ENCODE results near the gene CD79A. TPM values are rescaled to one million over a fixed set of nuclear protein-coding genes. Genes with fewer than 3 reads are reported as not detected.

Gene CD79A
- 0.84 TPM for polyA plus RNA-seq (2012; ENCODE audit: insufficient read length, low read depth)

GRCh38 chr19:41876847-41877832, at the start of gene CD79A:
Gene CD79A (plus strand): TSS chr19:41877279. CDS start chr19:41877305, 26 bp downstream.
- TF ChIP-seq POLR2AphosphoS5 (IDR thresholded peaks at IDR 0.05; ENCODE audit: low read depth, low read length) (no peak), REST (IDR thresholded peaks at IDR 0.05; ENCODE audit: insufficient read depth in 1 of 2, low read depth in 2 of 2, low read length in 2 of 2) (no peak), FOXP2 (optimal IDR thresholded peaks at IDR 0.05; ENCODE audit: borderline replicate concordance, extremely low read depth, extremely low read length, insufficient read depth) (no peak), SIN3A (IDR thresholded peaks at IDR 0.05; ENCODE audit: borderline replicate concordance, insufficient read depth, low read length) (no peak), TAF1 (IDR thresholded peaks at IDR 0.05; ENCODE audit: borderline replicate concordance, insufficient read depth, low read length) (no peak)

GRCh38 chr19:41837981-41838708, 38.9 kb upstream of the CD79A start:
- TF ChIP-seq FOXP2 (optimal IDR thresholded peaks at IDR 0.05; ENCODE audit: borderline replicate concordance, extremely low read depth, extremely low read length, insufficient read depth) (no peak), REST (IDR thresholded peaks at IDR 0.05; ENCODE audit: insufficient read depth in 1 of 2, low read depth in 2 of 2, low read length in 2 of 2) (no peak), POLR2AphosphoS5 (IDR thresholded peaks at IDR 0.05; ENCODE audit: low read depth, low read length) (no peak), TAF1 (IDR thresholded peaks at IDR 0.05; ENCODE audit: borderline replicate concordance, insufficient read depth, low read length) (no peak), SIN3A (IDR thresholded peaks at IDR 0.05; ENCODE audit: borderline replicate concordance, insufficient read depth, low read length) (no peak)

- TF ChIP-seq SIN3A (IDR thresholded peaks at IDR 0.05; ENCODE audit: borderline replicate concordance, insufficient read depth, low read length), result no peak
- no peak for TF ChIP-seq POLR2AphosphoS5 (IDR thresholded peaks at IDR 0.05; ENCODE audit: low read depth, low read length)
- TF ChIP-seq TAF1 (IDR thresholded peaks at IDR 0.05; ENCODE audit: borderline replicate concordance, insufficient read depth, low read length), result no peak
- TF ChIP-seq REST (IDR thresholded peaks at IDR 0.05; ENCODE audit: insufficient read depth in 1 of 2, low read depth in 2 of 2, low read length in 2 of 2), result no peak
- no peak for TF ChIP-seq FOXP2 (optimal IDR thresholded peaks at IDR 0.05; ENCODE audit: borderline replicate concordance, extremely low read depth, extremely low read length, insufficient read depth)
These were observed 37.9 kb upstream of the CD79A start for GRCh38 chr19:41839211-41839610.

- TF ChIP-seq TAF1 (IDR thresholded peaks at IDR 0.05; ENCODE audit: borderline replicate concordance, insufficient read depth, low read length), result no peak
- TF ChIP-seq REST (IDR thresholded peaks at IDR 0.05; ENCODE audit: insufficient read depth in 1 of 2, low read depth in 2 of 2, low read length in 2 of 2), result no peak
- no peak for TF ChIP-seq SIN3A (IDR thresholded peaks at IDR 0.05; ENCODE audit: borderline replicate concordance, insufficient read depth, low read length)
- no peak for TF ChIP-seq FOXP2 (optimal IDR thresholded peaks at IDR 0.05; ENCODE audit: borderline replicate concordance, extremely low read depth, extremely low read length, insufficient read depth)
- TF ChIP-seq POLR2AphosphoS5 (IDR thresholded peaks at IDR 0.05; ENCODE audit: low read depth, low read length), result no peak
These were observed 33.7 kb upstream of the CD79A start for GRCh38 chr19:41843371-41843770.

All from PFSK-1 (cell line).